ENCODE results near the gene GPRIN2. TPM values are rescaled to one million over a fixed set of nuclear protein-coding genes. Genes with fewer than 3 reads are reported as not detected.
"Not testable (repeated sequence)": the region's sequence is repeated elsewhere in the genome, so short reads cannot be mapped to it uniquely, and the experiment has no call there.

GPRIN2 gene
- total RNA-seq, 2 experiments from 2014 or later: not detected

GRCh38 chr10:46523119-46523961 lies 33.1 kb downstream of the GPRIN2 start:
- CTCF ChIA-PET: no interaction called here
- DNase-seq: no peak
- no peak overlapping the region for H3K27ac Mint-ChIP-seq

GRCh38 chr10:46522295-46523118 lies 34.0 kb downstream of the GPRIN2 start:
- POLR2A ChIA-PET: no interaction called here
- no peak overlapping the region for H3K4me3 Mint-ChIP-seq
- DNase-seq: no peak
- H3K9me3 Mint-ChIP-seq: no peaks in the 10 kb centered on the region
- H3K27me3 Mint-ChIP-seq: no peaks in the 10 kb centered on the region
- CTCF ChIA-PET: no interaction called here
- H3K36me3 Mint-ChIP-seq (ENCODE audit: low read depth): no peaks in the 10 kb centered on the region
- no peak overlapping the region for H3K27ac Mint-ChIP-seq
- H3K4me1 Mint-ChIP-seq: no peaks in the 10 kb centered on the region

More at GRCh38 chr10:46523119-46523961, 33.1 kb downstream of the GPRIN2 start:
- H3K4me3 Mint-ChIP-seq: no peak overlapping the region
- no peaks in the 10 kb centered on the region for H3K36me3 Mint-ChIP-seq (ENCODE audit: low read depth)
- POLR2A ChIA-PET: no interaction called here
- H3K9me3 Mint-ChIP-seq: no peaks in the 10 kb centered on the region
- H3K27me3 Mint-ChIP-seq: no peaks in the 10 kb centered on the region
- H3K4me1 Mint-ChIP-seq: no peaks in the 10 kb centered on the region

GRCh38 chr10:46520941-46521340 lies 35.5 kb downstream of the GPRIN2 start:
- ChIA-PET CTCF (no interaction called here), POLR2A (no interaction called here)
- no peak for DNase-seq
- Mint-ChIP-seq H3K4me1 (no peaks in the 10 kb centered on the region), H3K4me3 (no peak overlapping the region), H3K27me3 (no peaks in the 10 kb centered on the region), H3K27ac (no peak overlapping the region), H3K36me3 (ENCODE audit: low read depth) (no peaks in the 10 kb centered on the region), H3K9me3 (no peaks in the 10 kb centered on the region)

- ChIA-PET CTCF (no interaction called here), POLR2A (no interaction called here)
- no peak for DNase-seq
- no peaks in the 10 kb centered on the region for H3K9me3 Mint-ChIP-seq
- no peak overlapping the region for H3K27ac Mint-ChIP-seq
- no peaks in the 10 kb centered on the region for H3K4me1 Mint-ChIP-seq
- no peaks in the 10 kb centered on the region for H3K36me3 Mint-ChIP-seq (ENCODE audit: low read depth)
- no peak overlapping the region for H3K4me3 Mint-ChIP-seq
- no peaks in the 10 kb centered on the region for H3K27me3 Mint-ChIP-seq
These were observed 36.1 kb downstream of the GPRIN2 start for GRCh38 chr10:46520381-46520780.

- no peaks in the 10 kb centered on the region for H3K36me3 Mint-ChIP-seq (ENCODE audit: low read depth)
- no peak for DNase-seq
- H3K4me3 Mint-ChIP-seq: no peak overlapping the region
- POLR2A ChIA-PET: no interaction called here
- no peaks in the 10 kb centered on the region for H3K4me1 Mint-ChIP-seq
- H3K9me3 Mint-ChIP-seq: no peaks in the 10 kb centered on the region
- CTCF ChIA-PET: interaction anchor here (0.6 kb wide), 1 partner anchor 20 kb away, joined by 3 read pairs; no protein-coding TSS in a partner anchor
- H3K27ac Mint-ChIP-seq: no peak overlapping the region
- H3K27me3 Mint-ChIP-seq: no peaks in the 10 kb centered on the region
These were observed 38.3 kb downstream of the GPRIN2 start for GRCh38 chr10:46518028-46518725.

GRCh38 chr10:46517541-46517940 lies 38.9 kb downstream of the GPRIN2 start:
- Mint-ChIP-seq H3K9me3 (no peaks in the 10 kb centered on the region), H3K27me3 (no peaks in the 10 kb centered on the region), H3K4me3 (no peak overlapping the region), H3K4me1 (no peaks in the 10 kb centered on the region), H3K27ac (no peak overlapping the region), H3K36me3 (ENCODE audit: low read depth) (no peaks in the 10 kb centered on the region)
- CTCF ChIA-PET: interaction anchor here (0.6 kb wide), 1 partner anchor 20 kb away, joined by 3 read pairs; no protein-coding TSS in a partner anchor
- POLR2A ChIA-PET: no interaction called here
- DNase-seq: no peak

- Mint-ChIP-seq H3K4me3 (no peak overlapping the region), H3K9me3 (no peaks in the 10 kb centered on the region), H3K36me3 (ENCODE audit: low read depth) (no peaks in the 10 kb centered on the region), H3K27ac (no peak overlapping the region), H3K4me1 (no peaks in the 10 kb centered on the region), H3K27me3 (no peaks in the 10 kb centered on the region)
- DNase-seq: no peak
- ChIA-PET POLR2A (no interaction called here), CTCF (interaction anchor here (0.6 kb wide), 1 partner anchor 284 kb away, joined by 3 read pairs; no protein-coding TSS in a partner anchor)
These were observed 39.6 kb downstream of the GPRIN2 start for GRCh38 chr10:46516660-46517416.

GRCh38 chr10:46515793-46516192 lies 40.7 kb downstream of the GPRIN2 start:
- no peaks in the 10 kb centered on the region for H3K4me1 Mint-ChIP-seq
- H3K36me3 Mint-ChIP-seq (ENCODE audit: low read depth): no peaks in the 10 kb centered on the region
- no peaks in the 10 kb centered on the region for H3K27me3 Mint-ChIP-seq
- H3K9me3 Mint-ChIP-seq: no peaks in the 10 kb centered on the region
- POLR2A ChIA-PET: no interaction called here
- no peak for DNase-seq
- CTCF ChIA-PET: interaction anchor here (0.6 kb wide), 1 partner anchor 14 kb away, joined by 3 read pairs; no protein-coding TSS in a partner anchor
- no peak overlapping the region for H3K4me3 Mint-ChIP-seq
- no peak overlapping the region for H3K27ac Mint-ChIP-seq

GRCh38 chr10:46515366-46515765 lies 41.1 kb downstream of the GPRIN2 start:
- no peaks in the 10 kb centered on the region for H3K36me3 Mint-ChIP-seq (ENCODE audit: low read depth)

GRCh38 chr10:46514899-46515298 lies 41.6 kb downstream of the GPRIN2 start:
- no peaks in the 10 kb centered on the region for H3K4me1 Mint-ChIP-seq
- ChIA-PET CTCF (no interaction called here), POLR2A (no interaction called here)
- H3K36me3 Mint-ChIP-seq (ENCODE audit: low read depth): no peaks in the 10 kb centered on the region
- no peak overlapping the region for H3K27ac Mint-ChIP-seq
- H3K27me3 Mint-ChIP-seq: no peaks in the 10 kb centered on the region
- no peak for DNase-seq
- H3K9me3 Mint-ChIP-seq: no peaks in the 10 kb centered on the region
- no peak overlapping the region for H3K4me3 Mint-ChIP-seq

More at GRCh38 chr10:46515366-46515765, 41.1 kb downstream of the GPRIN2 start:
- no peaks in the 10 kb centered on the region for H3K9me3 Mint-ChIP-seq
- DNase-seq: no peak
- no peaks in the 10 kb centered on the region for H3K4me1 Mint-ChIP-seq
- POLR2A ChIA-PET: no interaction called here
- H3K4me3 Mint-ChIP-seq: no peak overlapping the region
- CTCF ChIA-PET: no interaction called here
- H3K27me3 Mint-ChIP-seq: no peaks in the 10 kb centered on the region
- H3K27ac Mint-ChIP-seq: no peak overlapping the region

- ChIA-PET CTCF (no interaction called here), POLR2A (no interaction called here)
- no peaks in the 10 kb centered on the region for H3K4me1 Mint-ChIP-seq
- DNase-seq: no peak
- no peaks in the 10 kb centered on the region for H3K9me3 Mint-ChIP-seq
- no peak overlapping the region for H3K4me3 Mint-ChIP-seq
- no peaks in the 10 kb centered on the region for H3K36me3 Mint-ChIP-seq (ENCODE audit: low read depth)
- no peaks in the 10 kb centered on the region for H3K27me3 Mint-ChIP-seq
- H3K27ac Mint-ChIP-seq: no peak overlapping the region
These were observed 42.0 kb downstream of the GPRIN2 start for GRCh38 chr10:46514431-46514861.

- H3K36me3 Mint-ChIP-seq (ENCODE audit: low read depth); H3K27me3 Mint-ChIP-seq; POLR2A ChIA-PET; H3K4me3 Mint-ChIP-seq; DNase-seq; H3K4me1 Mint-ChIP-seq; H3K9me3 Mint-ChIP-seq; CTCF ChIA-PET; H3K27ac Mint-ChIP-seq: not testable (repeated sequence)
These were observed 43.1 kb downstream of the GPRIN2 start for GRCh38 chr10:46513333-46513732.

Measured in activated CD4-positive, alpha-beta T cell treated with anti-CD3 and anti-CD28 coated beads, Interleukin-2, amount 10 ng/mL, durations not matched to agents 7 days and 5 days (primary cell).